Hippocampal formation (tissue), 2 donors: Measurements from ENCODE around the gene TMEM108.

Experiments used
- DNase-seq, 2 donors: peaks; one replicate each; lab custom pipeline; 2025; lab: John Stamatoyannopoulos, UW

Gene TMEM108

DNA sequence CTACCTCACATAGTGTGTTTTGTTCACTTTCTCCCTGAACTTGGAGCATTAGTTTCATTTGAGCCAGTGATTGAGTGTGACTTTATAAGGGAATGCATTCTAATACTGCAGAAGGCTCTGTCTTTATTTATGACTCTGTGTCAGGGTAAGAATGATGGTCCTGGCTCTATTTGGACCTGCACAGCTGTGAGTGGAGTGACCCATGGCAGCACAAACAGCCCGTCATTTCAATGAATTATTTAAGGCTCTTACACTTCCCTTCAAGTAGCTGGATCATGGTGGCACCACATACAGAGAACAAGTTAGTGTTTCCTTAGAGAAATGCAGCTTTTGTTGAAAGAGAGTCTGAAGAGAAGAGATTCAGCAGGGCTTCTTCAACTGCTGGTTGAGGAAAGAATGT lies 16.4 kb downstream of the TMEM108 start:
- DNase-seq = no peak

DNA sequence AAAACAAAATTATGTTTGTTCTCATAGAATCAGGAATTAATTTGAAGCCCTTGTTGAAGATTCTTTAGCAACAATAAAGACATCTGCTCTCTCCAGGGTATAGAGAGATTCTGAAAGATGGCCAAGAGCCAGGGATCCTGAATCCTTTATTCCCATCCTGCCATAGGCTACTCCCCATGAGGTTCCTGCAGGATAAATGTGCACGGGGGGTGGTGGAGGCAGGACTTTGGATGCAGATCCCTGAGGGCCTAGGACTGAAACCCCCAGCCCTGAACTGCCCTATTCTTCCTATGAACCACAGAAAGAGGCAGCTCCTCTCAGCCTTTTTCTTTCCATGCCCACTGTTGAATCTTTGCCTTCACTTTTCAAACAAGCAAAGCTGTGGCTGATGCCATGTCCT lies 17.1 kb downstream of the TMEM108 start:
- DNase-seq = no peak

DNA sequence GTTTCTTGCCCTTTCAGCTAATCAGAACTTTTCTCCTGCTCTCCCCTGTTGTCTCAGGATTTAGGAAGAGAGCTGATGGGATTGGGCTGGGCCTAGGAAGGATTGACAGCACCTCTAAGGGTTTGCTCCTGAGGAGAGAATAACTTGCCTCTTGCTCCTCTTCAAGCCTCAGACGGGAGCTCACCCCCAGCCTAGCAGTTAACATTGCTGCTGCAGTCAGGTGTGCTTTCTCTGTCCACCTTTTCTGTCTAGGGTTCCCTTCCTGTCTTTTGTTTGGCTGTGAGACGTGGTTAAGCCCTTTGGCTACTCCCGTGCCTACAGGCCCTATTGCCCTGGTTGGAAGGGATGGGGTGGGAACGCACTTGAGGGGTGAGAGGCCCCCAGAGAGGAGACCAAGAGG lies 20.1 kb downstream of the TMEM108 start:
- DNase-seq = no peak

DNA sequence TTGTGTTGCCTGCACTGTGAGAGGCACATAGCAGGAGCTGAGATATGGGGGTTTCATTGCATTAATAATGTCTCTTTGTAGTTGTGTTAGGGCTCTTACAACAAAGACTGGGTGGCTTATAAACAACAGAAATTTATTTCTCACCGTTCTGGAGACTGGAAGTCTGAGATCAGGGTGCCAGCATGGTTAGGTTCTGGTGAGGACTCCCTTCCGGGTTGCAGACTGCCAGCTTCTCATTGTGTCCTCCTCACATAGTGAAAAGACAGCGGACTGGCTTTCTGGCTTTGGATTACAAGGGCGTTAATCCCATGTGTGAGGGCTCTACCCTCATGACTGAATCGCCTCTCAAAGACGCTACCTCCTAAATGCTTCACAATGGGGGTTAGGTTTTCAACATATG lies 20.6 kb downstream of the TMEM108 start:
- no peak for DNase-seq

DNA sequence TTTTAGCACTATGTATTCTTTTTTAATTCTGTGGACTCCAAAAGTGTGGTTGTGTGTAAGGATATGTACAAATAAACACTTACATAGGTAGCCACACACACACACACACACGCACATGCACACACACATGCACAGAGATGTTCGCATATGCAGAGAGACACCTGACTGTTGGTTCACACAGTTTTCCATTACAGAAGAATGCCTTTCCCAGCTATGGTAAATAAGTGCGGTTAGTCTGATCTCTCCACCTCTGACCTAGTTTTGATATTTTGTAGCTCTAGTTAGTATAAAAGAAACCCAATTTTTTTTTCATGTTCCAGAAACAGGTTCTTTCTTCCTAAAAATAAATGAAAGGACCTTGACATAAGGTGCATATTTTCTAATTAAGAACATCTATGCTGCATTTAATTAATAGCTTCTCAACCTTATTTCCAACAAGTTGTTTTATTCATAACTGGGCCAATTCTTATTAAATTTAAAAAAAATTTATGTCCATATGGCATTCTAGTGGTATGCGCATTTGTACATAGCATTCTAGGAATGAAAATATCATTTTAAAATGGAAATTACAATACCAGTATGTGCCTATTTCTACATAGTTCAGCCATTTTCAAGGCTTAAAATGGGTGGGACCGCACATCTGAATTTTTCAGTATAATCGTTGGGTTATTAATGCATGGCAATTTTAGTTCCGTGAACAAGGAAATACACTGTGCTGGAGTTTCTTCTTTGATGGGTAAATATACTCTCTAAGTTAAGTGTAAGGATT lies 27.2 kb downstream of the TMEM108 start:
- DNase-seq = no peak

DNA sequence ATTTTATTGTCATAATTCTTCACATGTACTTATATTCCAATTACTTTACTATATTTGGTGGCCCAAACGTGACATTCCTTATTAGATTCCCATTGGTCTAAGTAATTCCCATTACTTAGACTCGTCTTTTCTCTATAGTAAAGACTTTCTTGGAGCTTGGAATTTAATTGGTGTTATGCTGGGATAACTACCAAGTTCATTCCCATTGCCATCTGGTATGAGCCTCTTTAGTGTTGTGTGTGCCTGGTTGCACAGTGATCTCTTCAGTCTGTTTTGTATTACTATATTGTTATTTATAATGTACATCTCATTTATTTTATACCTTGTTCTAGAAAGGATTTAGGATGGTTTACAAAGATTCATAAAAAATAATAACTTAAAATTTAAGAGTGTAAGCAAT lies 27.8 kb downstream of the TMEM108 start:
- no peak for DNase-seq

DNA sequence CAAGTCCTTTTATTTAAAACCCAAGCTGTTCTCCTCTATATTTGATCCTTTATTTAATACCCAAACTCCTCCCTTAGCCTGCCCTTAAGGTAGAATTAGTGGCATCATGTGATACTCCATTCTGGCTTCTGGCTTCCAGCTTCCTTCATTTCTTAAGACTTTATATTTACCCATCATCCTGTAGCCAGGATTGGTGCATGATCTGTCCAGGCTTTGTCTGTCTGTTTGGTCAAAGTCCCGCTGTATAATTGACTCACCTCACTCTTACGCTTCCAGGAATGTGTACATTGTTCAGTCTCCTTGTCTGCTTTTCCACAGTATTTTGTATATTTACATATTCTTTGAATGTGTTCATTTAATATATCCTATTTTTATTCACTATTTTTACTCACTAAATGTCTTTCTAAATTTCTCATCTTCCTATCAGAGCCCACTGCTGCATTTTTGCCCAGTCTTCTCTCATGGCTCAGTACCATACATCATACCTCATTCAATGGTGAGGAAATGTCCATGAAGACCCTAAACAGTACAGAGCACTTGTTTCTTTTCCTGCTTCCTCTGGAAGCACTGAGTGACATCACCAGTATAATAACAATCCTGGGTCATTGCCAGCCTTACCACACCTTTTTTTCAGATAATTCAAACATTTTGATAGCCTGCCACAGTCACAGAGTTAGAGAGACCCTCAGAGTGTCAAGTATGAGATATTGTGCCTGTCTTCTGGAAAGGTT lies 31.5 kb downstream of the TMEM108 start:
- no peak for DNase-seq

DNA sequence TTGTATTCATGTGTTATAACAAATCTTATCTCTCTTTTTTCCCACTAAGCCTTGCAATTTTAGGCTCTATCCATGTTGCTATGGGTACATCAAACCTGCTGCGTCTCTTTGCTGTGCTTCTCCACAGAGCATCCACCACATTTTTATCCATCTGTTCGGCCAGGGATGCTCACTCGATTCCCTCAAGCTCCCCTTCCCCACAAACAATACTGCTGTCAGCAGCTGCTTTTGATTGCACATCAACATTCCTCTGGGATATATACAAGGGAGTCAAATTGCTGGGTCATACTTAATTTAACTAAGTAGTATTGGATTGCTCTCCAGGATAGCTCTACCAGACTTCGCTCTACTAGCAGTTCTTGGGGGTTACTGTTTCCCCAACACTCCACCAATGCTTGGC lies 36.8 kb downstream of the TMEM108 start:
- DNase-seq = no peak

DNA sequence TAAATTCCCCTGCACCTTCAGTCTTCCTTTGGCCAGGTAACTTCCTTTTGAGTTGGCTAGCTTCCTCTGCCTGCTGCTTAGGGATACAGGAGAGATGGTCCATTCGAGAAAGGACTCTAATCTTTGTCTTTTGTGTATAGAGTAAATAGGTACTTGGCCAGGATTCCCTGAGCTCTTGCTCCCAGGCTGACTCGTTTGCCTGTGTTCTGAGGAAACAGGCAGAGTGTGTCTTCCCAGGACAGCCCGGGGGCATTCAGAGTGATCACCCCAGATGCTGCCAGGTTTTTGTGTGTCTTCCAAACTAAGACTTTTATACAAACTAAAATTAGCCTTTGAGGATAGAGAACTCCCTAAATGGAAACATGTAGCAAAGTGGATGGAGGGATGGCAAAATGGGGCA lies 39.5 kb downstream of the TMEM108 start:
- DNase-seq = no peak

DNA sequence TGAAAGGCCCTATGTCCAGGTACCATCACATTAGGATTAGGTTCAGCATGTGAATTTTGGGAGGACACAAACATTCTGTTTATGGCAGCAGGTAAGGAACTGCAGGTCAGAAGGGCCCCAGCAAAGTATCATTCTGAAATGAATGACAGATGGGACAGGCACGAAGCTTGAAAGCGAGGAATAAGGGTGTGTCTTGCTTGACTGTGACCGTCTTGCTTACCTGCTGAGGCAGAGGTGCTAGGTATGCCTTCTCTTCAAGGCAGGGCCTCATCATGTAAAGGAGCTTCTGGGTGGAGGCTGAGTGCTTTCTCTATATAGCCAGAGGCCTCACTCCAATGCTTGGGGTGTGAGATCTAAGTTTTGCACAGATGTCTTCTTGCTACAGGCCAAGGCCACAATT lies 41.4 kb downstream of the TMEM108 start:
- DNase-seq = no peak

DNA sequence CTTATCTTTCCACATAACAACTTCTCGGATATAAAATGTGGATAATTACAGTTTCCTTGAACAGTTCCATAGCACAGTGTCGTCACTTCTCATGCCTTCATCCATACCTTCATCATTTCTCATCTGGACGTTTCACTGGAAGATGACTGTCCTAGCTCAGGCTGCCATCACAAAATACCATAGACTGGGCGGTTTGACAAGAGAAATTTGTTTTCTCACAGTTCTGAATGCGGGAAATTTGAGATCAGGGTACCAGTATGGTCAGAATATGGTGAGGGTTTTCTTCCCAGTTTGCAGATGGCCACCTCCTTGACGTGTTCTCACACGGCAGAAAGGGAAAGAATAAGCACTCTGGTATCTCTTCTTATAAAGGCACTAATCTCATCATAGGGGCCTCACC lies 42.8 kb downstream of the TMEM108 start:
- no peak for DNase-seq

DNA sequence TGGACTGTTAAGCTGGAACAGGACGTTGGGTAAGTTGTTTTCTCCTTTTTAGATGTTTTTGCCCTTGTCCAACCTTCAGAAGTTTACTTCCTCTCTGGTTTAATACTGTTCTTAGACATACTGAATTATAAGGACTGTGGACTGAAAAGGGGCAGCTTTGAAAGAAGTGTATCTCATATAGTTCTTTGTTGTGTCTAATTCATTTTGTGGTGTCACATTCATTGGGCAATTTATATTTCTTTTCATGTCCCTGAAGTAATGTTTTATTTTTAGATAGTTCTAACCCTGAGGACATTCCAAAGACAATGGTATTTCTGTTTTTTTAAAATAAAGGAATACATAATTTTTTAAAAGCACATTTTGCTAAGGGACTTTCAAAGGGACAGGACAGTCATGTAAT lies 45.2 kb downstream of the TMEM108 start:
- no peak for DNase-seq

DNA sequence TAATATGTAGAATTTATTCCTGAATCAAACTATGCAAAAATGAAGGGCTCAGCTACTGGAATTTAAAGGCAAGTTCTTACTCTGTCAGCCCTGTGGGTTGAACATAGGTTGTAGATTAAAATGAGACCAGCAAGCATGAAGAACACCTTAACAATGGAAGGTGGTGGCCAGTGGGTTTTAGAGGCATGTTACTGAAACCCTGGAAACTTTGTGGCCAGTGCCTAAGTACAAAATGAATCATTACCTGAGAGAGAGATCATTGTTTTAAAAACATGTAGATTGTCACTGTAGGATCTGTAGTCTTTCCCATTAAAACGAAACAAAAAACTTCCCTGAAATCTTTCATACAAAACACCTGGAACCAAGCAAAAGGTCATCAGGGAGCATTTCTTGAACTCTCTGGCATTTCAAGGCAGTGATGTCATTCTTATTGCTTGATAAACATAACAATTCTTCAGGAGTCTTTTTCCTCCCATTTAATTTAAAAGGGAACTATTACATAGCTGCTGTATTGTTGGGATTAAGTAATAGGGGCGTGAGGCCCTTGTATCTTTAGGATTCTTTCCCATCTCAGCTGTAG lies 51.8 kb downstream of the TMEM108 start:
- DNase-seq = no peak

DNA sequence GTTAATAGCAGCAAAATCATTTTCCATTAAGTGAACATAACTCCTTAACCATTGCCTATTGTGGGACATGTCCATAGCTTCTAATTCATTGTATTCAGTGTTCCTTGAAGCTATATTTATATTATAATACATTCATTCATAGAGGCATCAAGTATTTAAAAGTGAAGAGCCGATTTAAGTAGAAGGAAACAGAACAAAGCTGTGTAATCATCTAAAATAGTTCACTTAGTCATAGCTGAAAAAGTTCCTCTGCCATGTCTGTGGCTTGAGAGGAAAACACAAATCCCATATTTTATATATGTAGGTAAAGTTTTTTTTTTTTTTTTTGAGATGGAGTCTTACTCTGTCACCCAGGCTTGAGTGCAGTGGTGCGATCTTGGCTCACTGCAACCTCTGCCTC lies 54.5 kb downstream of the TMEM108 start:
- DNase-seq = no peak

DNA sequence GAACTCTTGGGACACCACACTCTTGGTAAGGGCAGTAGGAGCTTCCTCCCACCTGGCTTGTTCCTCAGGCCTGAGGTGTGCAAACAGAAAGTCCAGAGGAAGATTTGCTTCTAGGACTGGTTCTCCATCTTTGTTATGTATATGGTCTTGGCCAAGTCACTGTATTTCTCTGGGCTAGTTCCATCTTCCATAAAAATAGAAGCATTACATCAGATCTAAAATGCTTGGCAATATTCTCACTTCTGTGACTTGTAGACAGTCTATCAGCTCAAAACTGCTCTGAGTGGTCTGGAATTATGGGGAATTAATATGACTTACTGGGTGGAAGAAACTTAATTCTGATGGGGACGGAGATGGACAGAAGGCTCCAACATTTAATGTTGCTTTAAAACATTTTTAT lies 55.2 kb downstream of the TMEM108 start:
- no peak for DNase-seq

DNA sequence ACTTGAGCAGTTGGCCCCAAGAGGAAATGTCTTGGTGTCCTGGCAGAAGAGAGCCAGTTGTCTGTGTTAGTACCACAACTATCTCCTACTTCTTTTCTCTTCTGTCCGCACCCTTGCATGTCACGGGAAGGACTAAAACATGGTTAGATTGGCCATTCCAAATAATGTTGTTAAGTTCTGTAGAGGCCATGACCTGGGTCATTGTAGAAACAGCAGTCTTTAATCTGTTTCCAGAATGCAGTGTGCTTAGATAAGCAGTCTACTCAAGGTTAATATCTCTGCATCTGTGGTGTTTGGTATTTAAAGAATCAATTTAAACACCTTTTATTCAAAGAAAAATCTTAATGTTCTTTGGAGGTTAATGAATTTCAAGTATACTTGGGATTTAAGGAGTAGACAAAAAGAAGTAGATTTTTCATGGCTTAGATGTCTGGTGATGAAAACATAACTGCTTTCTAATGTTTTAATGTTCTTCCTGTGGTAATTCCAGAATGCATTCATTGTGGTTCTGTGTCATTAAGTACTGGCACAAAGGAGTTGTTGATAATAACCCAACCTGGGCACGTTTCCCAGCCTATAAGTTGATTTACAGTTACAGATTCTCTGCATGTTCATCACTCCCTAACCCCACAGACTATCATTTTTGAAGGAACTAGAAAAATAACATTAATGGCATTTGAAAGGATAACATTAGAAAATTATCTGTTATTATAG lies 58.9 kb downstream of the TMEM108 start:
- no peak for DNase-seq

DNA sequence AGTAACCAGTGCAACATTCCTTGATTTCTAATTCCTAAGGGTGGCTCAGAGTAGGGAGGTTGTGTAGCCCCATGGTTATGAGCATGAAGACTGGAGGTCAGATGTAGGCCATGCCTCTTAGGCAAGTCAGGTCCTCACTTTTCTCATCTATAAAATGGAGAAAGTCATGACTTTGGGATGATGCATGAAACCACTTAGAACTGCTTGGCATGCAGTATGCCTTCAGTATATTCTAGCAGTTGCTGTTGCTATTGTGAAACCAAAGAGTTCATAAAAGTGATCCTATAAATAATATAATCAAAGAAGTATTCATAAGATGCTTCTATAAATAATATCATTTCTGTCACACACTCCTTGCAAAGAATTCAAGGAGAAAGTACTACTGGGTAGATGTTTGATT lies 65.5 kb downstream of the TMEM108 start:
- no peak for DNase-seq

DNA sequence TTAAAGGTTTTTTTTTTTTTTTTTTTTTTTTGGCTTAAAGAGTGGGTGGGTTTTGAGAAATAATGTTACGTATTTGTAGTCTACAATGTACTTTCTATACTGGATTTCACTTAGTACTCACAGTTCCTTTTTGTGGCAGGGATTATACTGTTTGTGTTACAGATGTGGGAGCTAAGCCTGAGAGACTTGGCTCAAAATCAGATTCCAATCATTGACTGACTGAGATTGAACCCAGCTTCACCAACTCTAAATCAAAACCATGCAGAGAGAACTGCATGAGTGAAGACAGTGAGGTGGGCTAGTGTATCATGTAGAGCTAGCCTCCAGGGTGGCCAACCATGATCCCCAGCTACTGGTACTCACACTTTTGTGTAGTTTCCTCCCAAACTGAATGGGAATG lies 68.0 kb downstream of the TMEM108 start:
- no peak for DNase-seq

DNA sequence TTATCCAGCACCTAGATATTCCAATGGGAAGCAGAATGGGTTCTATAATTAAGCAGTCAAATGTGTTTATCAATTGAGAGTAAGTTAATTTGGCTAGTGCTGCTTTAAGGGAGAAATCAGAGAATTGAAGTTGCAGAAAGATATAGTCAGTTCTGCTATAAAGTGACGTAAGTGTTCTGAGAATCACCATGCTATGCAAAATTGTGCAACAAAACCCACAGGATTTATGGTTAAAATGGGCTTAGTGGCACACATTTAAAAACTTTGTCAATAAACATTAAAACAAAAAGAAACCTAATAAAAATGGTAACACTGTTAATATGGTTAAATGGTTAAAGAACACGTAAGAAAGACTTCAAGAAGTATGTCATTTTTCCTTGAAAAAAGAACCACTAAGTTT lies 74.5 kb downstream of the TMEM108 start:
- DNase-seq = no peak

DNA sequence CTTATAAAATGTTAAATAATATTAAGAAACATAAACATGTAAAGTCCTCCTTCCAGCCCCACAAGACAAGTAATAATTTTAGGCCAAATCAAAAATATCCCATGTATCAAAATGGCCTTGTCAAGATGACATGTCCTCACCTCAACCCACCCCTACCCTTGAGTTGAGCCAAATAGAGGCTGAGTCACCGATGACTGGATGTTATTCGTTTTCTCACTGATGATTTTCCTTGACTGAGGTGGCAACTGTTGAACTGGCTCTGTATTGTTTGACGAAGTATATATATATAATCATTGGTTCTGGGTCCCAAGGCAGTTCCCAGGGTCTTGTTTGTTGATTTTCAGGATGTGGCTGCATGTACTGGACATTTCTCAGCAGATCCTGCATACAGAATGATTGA lies 75.3 kb downstream of the TMEM108 start:
- no peak for DNase-seq

DNA sequence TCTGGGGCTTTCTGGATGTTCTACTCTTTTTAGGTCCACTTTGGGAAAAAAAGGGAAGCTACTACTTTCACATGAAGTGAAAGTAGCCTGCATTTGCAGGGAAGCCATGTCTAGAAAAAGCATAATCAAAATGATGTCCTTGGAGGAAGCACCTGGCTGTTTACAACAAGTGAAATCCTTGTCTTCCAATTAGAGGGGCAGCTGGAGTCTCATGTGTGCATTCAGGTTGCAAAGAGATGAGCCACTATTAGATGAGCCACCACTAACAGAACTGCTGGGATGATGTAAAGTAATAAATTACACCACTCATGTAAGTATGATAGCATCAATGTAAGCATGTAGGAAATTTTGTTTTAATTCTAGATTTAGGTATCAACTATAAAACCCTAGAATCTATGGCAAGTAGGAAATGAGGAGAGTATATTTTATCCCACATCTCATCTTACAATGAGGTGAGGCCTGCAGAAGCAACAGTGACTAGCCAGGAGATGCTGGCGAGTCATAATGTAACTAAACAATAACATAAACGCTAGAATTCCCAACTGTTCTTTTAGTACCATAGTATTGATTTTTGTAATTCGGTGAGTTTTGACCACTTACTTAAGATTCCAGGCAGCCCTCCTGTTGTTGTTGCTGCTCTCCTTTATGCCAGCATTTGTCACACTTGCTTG lies 75.9 kb downstream of the TMEM108 start:
- no peak for DNase-seq

DNA sequence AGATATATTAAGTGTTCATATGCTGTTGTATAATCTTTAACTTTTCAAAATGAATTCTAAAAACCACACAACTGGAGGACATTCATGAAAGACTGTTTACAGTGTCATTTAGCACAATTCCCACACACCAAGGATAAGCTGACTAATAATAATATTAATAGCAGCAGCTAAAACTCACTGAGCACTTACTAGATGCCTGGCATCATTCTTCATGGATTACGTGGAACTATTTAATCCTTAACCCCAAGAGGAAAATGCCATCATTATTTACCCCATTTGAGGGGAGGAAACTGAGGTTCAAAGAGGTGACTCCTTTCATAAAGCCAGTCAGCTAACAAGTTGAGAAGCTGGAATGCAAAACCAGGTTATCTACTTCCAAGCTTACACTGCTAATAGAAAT lies 77.0 kb downstream of the TMEM108 start:
- DNase-seq = no peak
